SKM-1 (cell line): ENCODE results near the gene ITGA11.

ENCODE experiments used
- DNase-seq: peaks from one replicate; lab custom pipeline; 2025; ENCODE audit not compliant: unreplicated experiment; lab: John Stamatoyannopoulos, UW

ITGA11 gene

GRCh38 chr15:68377766-68378165, 54.2 kb downstream of the ITGA11 start:
- no peak for DNase-seq

DNA sequence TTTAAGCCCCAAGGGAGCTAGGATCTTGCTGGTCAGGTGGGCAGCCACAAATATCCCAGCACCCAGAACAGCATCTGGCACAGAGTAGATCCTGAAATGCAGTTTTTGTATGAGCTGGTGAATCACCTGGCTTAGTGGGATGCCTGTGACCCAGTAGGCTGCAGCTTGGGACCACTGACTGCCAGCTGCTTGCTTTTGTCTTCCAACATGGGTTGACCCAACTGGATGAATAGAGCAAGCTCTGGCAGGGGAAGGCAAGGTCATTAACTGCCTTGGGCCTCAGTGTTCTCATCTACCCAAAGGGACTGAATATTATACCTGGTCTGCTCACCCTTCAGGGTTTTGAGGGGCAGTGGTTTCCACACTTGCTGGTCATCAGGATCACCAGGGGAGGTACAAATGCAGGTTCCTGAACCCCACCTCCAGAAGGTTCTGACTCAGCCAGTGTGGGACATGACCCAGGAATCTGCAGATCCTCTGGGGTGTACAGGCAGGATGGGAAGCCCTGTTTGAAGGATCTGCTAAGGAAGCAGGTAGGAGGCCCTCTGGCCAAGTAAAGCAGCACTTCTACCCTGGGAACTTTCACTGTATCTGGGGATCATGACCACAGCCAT, 55.4 kb downstream of the ITGA11 start:
- no peak for DNase-seq

DNA sequence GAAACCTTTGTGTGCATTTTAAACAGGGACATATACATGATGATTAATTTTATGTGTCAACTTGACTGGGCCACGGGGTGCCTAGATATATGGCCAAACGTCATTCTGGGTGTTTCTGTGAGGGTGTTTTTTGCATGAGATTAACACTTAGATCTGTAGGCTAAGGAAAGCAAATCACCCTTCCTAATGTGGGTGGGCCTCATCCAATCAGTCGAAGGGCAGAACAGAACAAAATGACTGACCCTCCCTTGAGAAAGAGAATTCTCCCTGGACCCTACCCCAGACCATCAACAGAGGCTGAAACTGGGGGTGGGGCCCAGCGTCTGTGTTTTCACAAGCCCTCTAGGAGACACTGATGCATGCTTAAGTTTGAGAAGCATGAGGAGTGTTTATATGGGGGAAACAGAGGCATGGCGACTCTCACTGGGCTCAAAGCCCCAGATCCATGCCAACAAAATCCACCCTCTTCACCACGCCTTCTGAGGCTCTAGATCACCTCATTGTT, 56.2 kb downstream of the ITGA11 start:
- no peak for DNase-seq

- no peak for DNase-seq
Measured at GRCh38 chr15:68375191-68375631, 56.8 kb downstream of the ITGA11 start.

GRCh38 chr15:68374168-68374745, 57.7 kb downstream of the ITGA11 start:
- DNase-seq, result no peak

DNA sequence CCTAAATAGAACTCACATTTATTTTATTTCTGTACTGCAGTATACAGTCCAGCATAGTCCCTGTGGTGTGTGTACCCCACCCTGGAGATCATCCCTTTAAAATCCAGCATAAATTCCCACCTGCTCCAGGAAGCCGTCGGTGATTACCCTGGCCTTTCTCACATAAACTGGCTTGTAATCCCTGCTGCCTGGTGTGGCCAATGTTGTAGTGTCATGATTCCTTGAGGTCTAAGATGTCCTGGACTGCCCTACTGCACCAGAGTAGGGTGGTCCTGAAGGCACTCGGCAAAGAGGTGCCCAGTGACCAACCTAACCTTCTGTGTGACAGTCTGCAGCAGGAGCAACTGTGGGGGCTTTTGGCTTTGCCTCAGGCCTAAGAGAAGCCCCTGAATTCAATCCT, 58.9 kb downstream of the ITGA11 start:
- no peak for DNase-seq

DNA sequence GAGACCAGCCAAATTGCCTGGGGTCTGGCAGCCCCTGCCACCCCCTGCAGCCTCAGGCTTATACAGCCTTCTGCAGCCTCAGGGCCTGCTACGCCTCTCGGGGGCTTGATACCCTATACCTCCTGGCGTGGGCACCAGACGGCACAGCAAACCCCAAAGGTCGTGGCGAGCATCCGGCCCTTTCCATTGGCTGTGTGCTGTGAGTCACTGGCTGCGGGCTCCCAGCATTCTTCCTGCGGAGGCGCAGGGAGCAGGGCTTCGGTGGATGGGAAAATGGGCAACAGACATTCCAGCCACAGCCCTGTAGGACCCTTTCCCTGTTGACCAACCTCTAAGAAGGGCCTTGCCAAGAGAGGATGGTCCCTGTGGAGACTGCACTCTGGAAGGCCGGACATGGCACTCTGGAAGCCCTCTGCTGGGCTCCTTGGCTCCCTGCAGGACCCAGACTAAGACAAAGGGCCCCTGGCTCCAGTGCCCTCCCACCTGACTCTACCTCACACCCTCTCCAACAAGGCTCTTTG, 59.6 kb downstream of the ITGA11 start:
- no peak for DNase-seq

DNA sequence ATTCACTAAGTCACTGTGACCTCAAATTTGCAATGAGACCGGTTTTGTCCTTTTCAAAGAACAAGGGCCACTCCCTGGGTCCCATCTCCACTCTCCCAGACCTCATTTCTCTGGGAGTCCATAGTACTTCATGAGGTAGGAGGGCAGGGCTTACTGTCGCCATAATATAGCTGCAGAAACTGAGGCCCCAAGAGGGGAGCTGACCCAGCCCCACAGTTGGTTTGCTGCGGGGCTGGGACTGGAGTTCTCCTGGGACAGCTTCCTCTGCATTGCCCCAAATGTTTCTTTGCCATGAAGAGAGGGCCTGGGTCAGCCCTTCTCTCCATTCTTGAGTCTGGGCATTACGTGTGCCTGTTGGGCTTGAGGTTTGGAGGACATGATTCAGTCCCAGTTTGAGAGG, 60.1 kb downstream of the ITGA11 start:
- DNase-seq, result no peak

DNA sequence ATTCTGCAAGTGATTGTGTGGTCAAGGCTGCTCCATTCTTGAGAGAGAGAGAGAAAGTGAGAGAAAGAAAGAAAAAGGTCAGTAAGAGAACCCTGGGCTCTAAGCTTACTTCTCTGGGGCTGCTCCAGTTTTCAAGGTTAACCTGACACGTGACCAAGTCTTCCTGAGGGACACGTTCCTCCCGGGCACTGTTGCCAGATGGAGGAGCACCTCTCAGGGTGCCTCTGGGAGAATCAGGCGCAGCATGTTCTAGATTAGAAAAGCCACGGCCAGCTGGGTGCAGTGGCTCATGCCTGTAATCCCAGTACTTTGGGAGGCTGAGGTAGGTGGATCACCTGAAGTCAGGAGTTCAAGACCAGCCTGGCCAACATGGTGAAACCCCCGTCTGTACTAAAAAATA, 60.8 kb downstream of the ITGA11 start:
- DNase-seq, result no peak

- no peak for DNase-seq
Measured at GRCh38 chr15:68370768-68371151, 61.2 kb downstream of the ITGA11 start.

- no peak for DNase-seq
Measured at GRCh38 chr15:68369931-68370767, 61.8 kb downstream of the ITGA11 start.

GRCh38 chr15:68368731-68369435, 63.1 kb downstream of the ITGA11 start:
- DNase-seq, result no peak

GRCh38 chr15:68367992-68368391, 64.0 kb downstream of the ITGA11 start:
- DNase-seq, result no peak

- no peak for DNase-seq
Measured at GRCh38 chr15:68367226-68367625, 64.7 kb downstream of the ITGA11 start.

DNA sequence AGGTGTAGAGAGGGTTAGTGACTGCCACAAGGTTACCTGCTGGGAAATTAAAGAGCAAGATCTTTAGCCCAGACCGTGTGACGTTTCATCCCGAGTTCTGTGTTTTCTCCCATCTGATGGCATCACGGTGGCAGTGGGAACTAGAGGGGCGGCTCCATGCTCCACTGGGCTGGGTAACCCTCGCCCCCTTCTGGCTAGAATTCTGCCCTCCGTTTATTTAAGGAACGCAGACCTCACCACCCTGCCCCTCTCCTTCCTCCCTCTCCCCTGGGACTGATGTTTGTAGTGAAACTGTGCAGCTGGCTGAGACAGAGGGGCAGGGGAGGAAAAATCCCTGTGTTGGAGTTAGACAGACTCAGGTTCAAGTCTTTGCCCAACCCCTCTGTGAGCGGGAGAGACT, 65.6 kb downstream of the ITGA11 start:
- no peak for DNase-seq

DNA sequence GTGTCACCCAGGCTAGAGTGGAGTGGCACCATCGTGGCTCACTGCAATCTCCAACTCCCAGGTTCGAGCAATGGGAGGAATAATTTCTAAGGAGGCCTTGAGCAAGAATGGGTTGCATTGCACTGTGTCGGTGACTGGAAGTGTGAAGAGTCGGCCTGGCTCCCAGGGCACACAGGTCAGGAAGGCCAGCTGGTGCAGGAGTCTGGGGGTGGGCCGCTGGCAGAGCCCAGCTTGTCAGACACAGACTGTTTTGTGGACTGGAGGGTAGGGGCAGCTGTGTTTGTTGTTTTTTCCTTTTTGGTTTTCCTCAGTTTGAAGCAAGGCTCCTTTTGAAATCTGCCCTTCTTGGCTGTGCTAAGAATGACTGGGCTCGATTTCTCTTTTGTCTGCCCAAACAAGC, 66.2 kb downstream of the ITGA11 start:
- DNase-seq, result no peak

DNA sequence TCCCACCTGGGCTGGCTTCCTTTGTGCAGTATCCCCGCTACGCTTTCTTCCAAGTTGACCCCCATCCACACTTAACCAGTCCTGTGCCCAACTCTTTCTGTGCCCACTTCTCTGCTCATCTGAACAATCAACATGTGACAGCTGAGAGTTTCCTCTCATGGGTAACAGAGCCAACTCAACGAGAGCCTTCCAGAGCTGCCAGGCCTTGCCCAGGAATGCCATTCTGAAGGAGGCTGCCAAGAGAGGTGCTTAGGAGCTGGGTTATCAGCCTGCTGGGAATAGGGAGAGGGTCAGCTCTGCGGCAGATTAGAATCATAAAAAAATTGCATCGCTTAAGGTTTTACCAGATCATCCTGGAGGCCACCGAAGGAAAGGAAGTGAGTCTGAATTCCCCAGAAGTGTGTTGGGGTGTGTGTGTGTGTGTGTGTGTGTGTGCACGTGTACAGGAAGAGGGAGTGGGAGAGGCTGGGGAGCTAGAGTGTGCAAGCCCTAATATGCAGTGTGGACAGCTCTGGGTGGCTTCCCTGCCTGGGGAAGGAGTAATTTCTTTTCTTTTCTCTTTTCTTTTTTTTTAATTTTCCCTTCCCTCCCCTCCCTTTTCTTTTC, 66.7 kb downstream of the ITGA11 start:
- DNase-seq, result no peak

DNA sequence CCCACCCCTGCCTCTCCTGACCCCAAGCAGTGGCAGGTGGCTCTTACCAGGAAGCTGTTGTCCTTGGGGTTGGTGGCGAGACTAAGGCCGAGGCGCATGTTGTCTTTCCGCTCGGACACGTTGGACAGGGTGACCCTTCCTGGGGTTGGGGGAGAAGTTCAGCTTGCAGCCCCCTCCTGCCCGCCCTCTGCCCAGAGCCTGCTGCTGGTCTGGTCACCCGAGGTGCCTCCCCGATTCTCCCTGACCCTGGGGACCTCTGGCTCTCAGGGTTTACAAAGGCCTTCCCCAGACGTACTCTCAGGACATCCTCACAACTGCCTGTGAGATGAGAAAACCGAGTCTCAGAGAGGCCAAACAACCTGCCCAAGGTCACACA, 67.3 kb downstream of the ITGA11 start:
- DNase-seq, result no peak

GRCh38 chr15:68364028-68364659, 67.8 kb downstream of the ITGA11 start:
- no peak for DNase-seq

DNA sequence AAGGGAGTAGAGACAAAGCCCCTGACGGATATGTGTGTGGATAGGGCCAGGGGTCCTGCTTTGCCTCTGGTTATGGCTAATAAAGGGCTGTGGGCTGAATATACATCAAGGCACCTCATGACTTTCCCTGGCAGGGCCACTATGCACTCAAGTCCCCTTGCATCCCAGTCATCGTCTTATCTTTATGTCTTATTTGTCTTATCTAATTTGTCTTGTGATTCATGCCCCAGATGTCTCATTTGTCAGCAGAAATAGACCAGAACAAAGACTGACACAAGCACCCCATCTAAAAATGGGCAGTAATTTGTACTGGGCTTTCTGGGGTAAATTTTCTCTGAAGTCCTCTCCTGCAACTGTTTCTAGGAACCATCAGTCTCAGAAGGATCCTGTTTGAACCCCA, 68.6 kb downstream of the ITGA11 start:
- DNase-seq, result no peak
